Measurements from ENCODE around the gene NCKAP5.

- TF ChIP-seq CTCF (IDR thresholded peaks at IDR 0.05): no peak
- TF ChIP-seq POLR2A (IDR thresholded peaks at IDR 0.05): no peak
These were observed 367.4 kb downstream of the NCKAP5 start for GRCh38 chr2:133200684-133201421.
